Endothelial cell of umbilical vein (primary cell): ENCODE data around the gene APOL2. TPM values are rescaled to one million over a fixed set of nuclear protein-coding genes. Genes with fewer than 3 reads are reported as not detected.
A peak's percentile ranks its signal among the peaks of the same experiment; 100 is the strongest.

ENCODE experiments used
- BruUV-seq: library from RNA; stranded (reverse); fragments of 400-500 nt; replicated peaks from 2 replicates; lab custom pipeline; 2021; lab: Mats Ljungman, UMichigan
- CTCF ChIA-PET: fragments of 300-600, 350-600 bp; sonication (Branson Sonifier 250); formaldehyde crosslinking; loops from one replicate; lab custom pipeline; 2021; ENCODE audit warnings: antibody characterized with exemption, inconsistent platforms; lab: Charles Lee
- POLR2A ChIA-PET: fragments of 300-600, 350-600 bp; sonication (Branson Sonifier 250); formaldehyde crosslinking; loops from one replicate; lab custom pipeline; 2021; ENCODE audit warnings: antibody characterized with exemption, inconsistent platforms; lab: Charles Lee
- DNase-seq: peaks from one replicate; pipeline ENCODE4 v3.0.0-alpha.2; 2011; ENCODE audit warnings: low read depth, low spot score
- FAIRE-seq: peaks from 2 replicates; lab custom pipeline; 2011; peaks lifted over from hg19 to GRCh38; lab: Jason Lieb, UNC
- H2AFZ ChIP-seq: 2 replicates; pipeline ENCODE4 v1.6.0; 2012; ENCODE audit warnings: low read depth, low read length, control low read depth, inconsistent platforms
- H3K27ac ChIP-seq: 2 replicates; pipeline ENCODE4 v1.5.1; 2011; ENCODE audit warnings: low read depth, mild to moderate bottlenecking, control low read depth, low read length, moderate library complexity; ENCODE audit not compliant: insufficient read depth
- H3K27me3 ChIP-seq, 2 experiments: 2 replicates each; pipeline versions ENCODE4 v1.6.0 to v1.6.1; 2011; ENCODE audit warnings: low read length in 2 of 2, mixed read lengths in 1 of 2; ENCODE audit not compliant: control insufficient read depth in 2 of 2, insufficient read depth in 2 of 2
- H3K36me3 ChIP-seq, 2 experiments: 2 replicates in 1 of 2; 3 replicates in 1 of 2; pipeline ENCODE4 v1.5.1; 2011; ENCODE audit warnings: low read length in 2 of 2, mild to moderate bottlenecking in 1 of 2, moderate library complexity in 1 of 2; ENCODE audit not compliant: control insufficient read depth in 2 of 2, insufficient read depth in 2 of 2; ENCODE audit errors: extremely low read depth in 1 of 2
- H3K4me1 ChIP-seq: 3 replicates; pipeline ENCODE4 v1.5.1; 2011; ENCODE audit warnings: mild to moderate bottlenecking, low read length; ENCODE audit not compliant: control insufficient read depth, insufficient read depth; ENCODE audit errors: extremely low read depth
- H3K4me2 ChIP-seq: 2 replicates; pipeline ENCODE4 v1.6.1; 2011; ENCODE audit warnings: low read length, control low read depth, mixed read lengths; ENCODE audit not compliant: insufficient read depth
- H3K4me3 ChIP-seq, 3 experiments: fragments of 200-600 bp in 1 of 3; sonication (generic), shearing (Covaris generic) in 1 of 3; replicated peaks in 1 of 3; 2 replicates each; pipeline ENCODE4 v1.5.1; 2011 to 2016; ENCODE audit warnings: control low read depth in 3 of 3, low read length in 3 of 3, mild to moderate bottlenecking in 2 of 3, inconsistent platforms in 1 of 3, low read depth in 1 of 3, moderate library complexity in 1 of 3; ENCODE audit not compliant: insufficient read depth in 1 of 3
- H3K79me2 ChIP-seq: 2 replicates; pipeline ENCODE4 v1.6.0; 2012; ENCODE audit warnings: low read length, inconsistent platforms; ENCODE audit not compliant: control insufficient read depth, insufficient read depth
- H3K9ac ChIP-seq: replicated peaks from 2 replicates; pipeline ENCODE3; 2011; ENCODE audit warnings: low read length, control low read depth; ENCODE audit not compliant: insufficient read depth; ENCODE audit errors: extremely low read depth
- H3K9me1 ChIP-seq: replicated peaks from 3 replicates; pipeline ENCODE4 v1.6.0; 2011; ENCODE audit warnings: mild to moderate bottlenecking, low read length; ENCODE audit not compliant: control insufficient read depth, insufficient read depth; ENCODE audit errors: extremely low read depth
- H3K9me3 ChIP-seq: replicated peaks from 2 replicates; pipeline ENCODE4 v1.5.1; 2012; ENCODE audit warnings: low read length, inconsistent platforms; ENCODE audit not compliant: control insufficient read depth, insufficient read depth
- H4K20me1 ChIP-seq: replicated peaks from 2 replicates; pipeline ENCODE3; 2011; ENCODE audit warnings: mild to moderate bottlenecking, low read length; ENCODE audit not compliant: control insufficient read depth, insufficient read depth; ENCODE audit errors: extremely low read depth
- EZH2 ChIP-seq: IDR thresholded peaks from 2 replicates; pipeline ENCODE4 v1.6.1; 2012; ENCODE audit warnings: borderline replicate concordance, low read depth, mild to moderate bottlenecking, moderate library complexity, low read length, inconsistent platforms; ENCODE audit not compliant: severe bottlenecking
- FOS ChIP-seq: IDR thresholded peaks from 2 replicates; pipeline ENCODE4 v1.6.1; 2011; ENCODE audit warnings: mild to moderate bottlenecking, low read length, moderate library complexity, borderline replicate concordance; ENCODE audit not compliant: insufficient read depth
- GATA2 ChIP-seq: IDR thresholded peaks from 2 replicates; pipeline ENCODE4 v1.7.0; 2011; ENCODE audit warnings: low read depth, mild to moderate bottlenecking, moderate library complexity, mixed read lengths, low read length; ENCODE audit not compliant: insufficient read length, insufficient read depth
- JUN ChIP-seq: IDR thresholded peaks from 2 replicates; pipeline ENCODE4 v1.6.1; 2011; ENCODE audit warnings: borderline replicate concordance, low read depth; ENCODE audit not compliant: insufficient read length, insufficient read depth
- MAX ChIP-seq: IDR thresholded peaks from 2 replicates; pipeline ENCODE4 v1.6.1; 2011; ENCODE audit not compliant: insufficient read depth, insufficient read length
- MYC ChIP-seq: IDR thresholded peaks from one replicate; pipeline ENCODE4 v1.6.1; 2011; ENCODE audit warnings: mild to moderate bottlenecking, low read depth, low read length
- POLR2A ChIP-seq: IDR thresholded peaks from 2 replicates; pipeline ENCODE4 v1.6.1; 2012; ENCODE audit warnings: low read depth, mild to moderate bottlenecking, control low read depth, low read length
- POLR2AphosphoS5 ChIP-seq: IDR thresholded peaks from 2 replicates; pipeline ENCODE4 v1.6.1; 2012; ENCODE audit warnings: low read depth, mild to moderate bottlenecking, control low read depth, low read length, moderate library complexity; ENCODE audit not compliant: insufficient read depth
- dilution Hi-C: fragments of 300-500 bp; cut with MboI; formaldehyde crosslinking; loops from one replicate; pipeline ENCODE4 v1.15.0; 2019; ENCODE audit warnings: low sequenced_read_pairs; ENCODE audit not compliant: extremely low pct_ligation_motif_present
- intact Hi-C: fragments of 100-400 bp; cut with micrococcal nuclease; formaldehyde crosslinking; loops from one replicate; pipeline ENCODE4 v1.10.0; 2022
- polyA plus RNA-seq, 4 experiments: library from polyadenylated mRNA; depleted of rRNA in 3 of 4; stranded (reverse) in 3 of 4; unstranded in 1 of 4; fragments of >200 nt; gene quantifications; 2 replicates each; pipeline versions ENCODE4 v1.2.1 to v1.2.3, GENCODE V29; 2011 to 2012; ENCODE audit warnings: missing spikeins in 1 of 4
- total RNA-seq: library from RNA; stranded (reverse); gene quantifications from 2 replicates; pipeline ENCODE4 v1.2.3, GENCODE V29; 2021
- TF ChIP-seq, protein P1 (sequence below), 2 donors: IDR thresholded peaks; 1 replicate in 1 of 2; 2 replicates in 1 of 2; pipeline ENCODE4 v1.5.1; 2011; ENCODE audit warnings: low read length in 2 of 2, mild to moderate bottlenecking in 2 of 2, moderate library complexity in 2 of 2, control low read depth in 1 of 2, inconsistent platforms in 1 of 2, low read depth in 1 of 2; ENCODE audit not compliant: insufficient read depth in 1 of 2; ENCODE audit errors: extremely low read depth in 1 of 2

APOL2 gene
- total and polyA plus RNA-seq, 2 donors (not counting 3 experiments of a cell fraction or from before 2014, with no cell fraction given): 16.9 to 37.6 TPM

DNA sequence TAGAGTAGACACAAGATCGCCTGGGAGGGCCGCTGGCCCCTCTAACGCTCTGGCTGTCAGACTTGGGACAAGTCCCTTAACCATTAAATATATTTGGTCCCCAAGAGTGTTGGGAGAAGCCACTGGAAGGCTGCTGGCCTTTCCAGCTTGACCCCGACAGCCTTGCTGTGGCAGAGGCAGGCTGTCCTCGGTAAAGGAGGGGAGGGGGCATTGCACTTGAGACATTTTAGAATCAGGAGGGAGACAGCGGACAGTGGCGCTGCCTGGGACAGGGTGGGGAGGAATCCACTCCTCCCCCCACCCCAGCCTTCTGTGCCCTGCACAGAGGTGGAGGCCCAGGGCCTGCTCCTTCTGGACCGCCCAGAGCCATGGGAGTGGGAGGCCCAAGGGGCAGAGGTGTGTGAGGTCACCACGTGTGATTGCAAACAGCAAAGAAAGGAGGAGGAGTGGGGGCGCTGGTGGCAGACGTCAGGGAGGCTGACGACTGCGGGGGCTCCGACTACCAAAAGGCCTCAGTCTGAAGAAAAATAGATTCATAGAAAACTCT lies 42.5 kb upstream of the APOL2 start:
- no peaks in the 10 kb centered on the region for H3K9me3 ChIP-seq
- no peaks in the 10 kb centered on the region for H3K27me3 ChIP-seq
- no peak overlapping the region for H3K4me3 ChIP-seq
- peaks cover 44 to 54% of the 10 kb centered on the region in 2 experiments for H3K36me3 ChIP-seq
- intact Hi-C loops (no loop called here), dilution Hi-C loops (no loop called here)
- H3K9me1 ChIP-seq: no peaks in the 10 kb centered on the region
- POLR2A ChIA-PET: no interaction called here
- no peak overlapping the region for H2AFZ ChIP-seq
- TF ChIP-seq POLR2AphosphoS5: no peak
- TF ChIP-seq GATA2: no peak
- no peak for TF ChIP-seq FOS
- TF ChIP-seq MYC: no peak
- no peak for TF ChIP-seq JUN
- no peak for TF ChIP-seq EZH2
- no peak for TF ChIP-seq MAX
- no peak for DNase-seq
- no peak overlapping the region for H3K4me2 ChIP-seq
- no peaks in the 10 kb centered on the region for H4K20me1 ChIP-seq
- CTCF ChIA-PET: interaction anchor here (1.4 kb wide), 1 partner anchor 19 kb away, joined by 5 read pairs; no protein-coding TSS in a partner anchor
- H3K79me2 ChIP-seq: no peaks in the 10 kb centered on the region
- FAIRE-seq: no peak
- H3K27ac ChIP-seq: no peak overlapping the region
- BruUV-seq: TSS peak; percentile 77
- no peak overlapping the region for H3K9ac ChIP-seq
- no peaks in the 10 kb centered on the region for H3K4me1 ChIP-seq

DNA sequence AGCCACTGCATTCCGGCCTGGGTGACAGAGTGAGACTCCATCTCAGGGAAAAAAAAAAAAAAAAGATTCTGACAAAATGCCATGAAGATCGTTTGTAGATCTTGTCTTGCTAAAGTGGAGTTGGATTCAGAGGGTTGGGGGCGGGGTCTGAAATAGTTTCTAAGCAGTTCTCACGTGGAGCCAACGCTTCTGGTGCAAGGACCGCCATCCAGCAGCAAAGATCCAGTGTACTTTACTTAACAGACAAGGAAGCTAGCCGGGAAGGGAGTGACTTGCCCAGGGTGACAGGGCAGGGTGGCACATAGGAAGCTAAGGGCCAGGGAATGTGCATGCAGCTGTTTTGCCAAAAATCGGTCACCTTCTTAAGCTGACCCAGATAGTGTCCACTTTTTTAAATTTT lies 41.1 kb upstream of the APOL2 start:
- H3K79me2 ChIP-seq: no peaks in the 10 kb centered on the region
- peaks cover 31 to 40% of the 10 kb centered on the region in 2 experiments for H3K36me3 ChIP-seq
- ChIA-PET POLR2A (interaction anchor here (0.7 kb wide), 1 partner anchor 32 kb away, joined by 5 read pairs; no protein-coding TSS in a partner anchor), CTCF (interaction anchor here (1.2 to 1.4 kb wide), 4 partner anchors 21 to 206 kb away, joined by 3 to 5 read pairs (median 4); partner anchors contain the start of gene APOL2)
- H3K9me1 ChIP-seq: no peaks in the 10 kb centered on the region
- no peak for FAIRE-seq
- H2AFZ ChIP-seq: no peak overlapping the region
- no peak overlapping the region for H3K4me2 ChIP-seq
- no TSS peak for BruUV-seq
- H3K27me3 ChIP-seq: no peaks in the 10 kb centered on the region
- intact Hi-C loops (no loop called here), dilution Hi-C loops (no loop called here)
- no peak overlapping the region for H3K27ac ChIP-seq
- no peak overlapping the region for H3K4me3 ChIP-seq
- no peaks in the 10 kb centered on the region for H4K20me1 ChIP-seq
- H3K9me3 ChIP-seq: no peaks in the 10 kb centered on the region
- no peak overlapping the region for H3K9ac ChIP-seq
- no peaks in the 10 kb centered on the region for H3K4me1 ChIP-seq
- TF ChIP-seq GATA2 (no peak), MAX (no peak), JUN (no peak), FOS (no peak), POLR2A (no peak), EZH2 (no peak), MYC (no peak), POLR2AphosphoS5 (no peak)
- TF ChIP-seq, protein P1, sequence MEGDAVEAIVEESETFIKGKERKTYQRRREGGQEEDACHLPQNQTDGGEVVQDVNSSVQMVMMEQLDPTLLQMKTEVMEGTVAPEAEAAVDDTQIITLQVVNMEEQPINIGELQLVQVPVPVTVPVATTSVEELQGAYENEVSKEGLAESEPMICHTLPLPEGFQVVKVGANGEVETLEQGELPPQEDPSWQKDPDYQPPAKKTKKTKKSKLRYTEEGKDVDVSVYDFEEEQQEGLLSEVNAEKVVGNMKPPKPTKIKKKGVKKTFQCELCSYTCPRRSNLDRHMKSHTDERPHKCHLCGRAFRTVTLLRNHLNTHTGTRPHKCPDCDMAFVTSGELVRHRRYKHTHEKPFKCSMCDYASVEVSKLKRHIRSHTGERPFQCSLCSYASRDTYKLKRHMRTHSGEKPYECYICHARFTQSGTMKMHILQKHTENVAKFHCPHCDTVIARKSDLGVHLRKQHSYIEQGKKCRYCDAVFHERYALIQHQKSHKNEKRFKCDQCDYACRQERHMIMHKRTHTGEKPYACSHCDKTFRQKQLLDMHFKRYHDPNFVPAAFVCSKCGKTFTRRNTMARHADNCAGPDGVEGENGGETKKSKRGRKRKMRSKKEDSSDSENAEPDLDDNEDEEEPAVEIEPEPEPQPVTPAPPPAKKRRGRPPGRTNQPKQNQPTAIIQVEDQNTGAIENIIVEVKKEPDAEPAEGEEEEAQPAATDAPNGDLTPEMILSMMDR (IDR thresholded peaks at IDR 0.05; ENCODE audit: extremely low read depth in 1 of 2, insufficient read depth in 1 of 2, low read depth in 1 of 2, low read length in 2 of 2): no peak
- no peak for DNase-seq
